ENCODE measurements around the gene NUAK2. TPM values are rescaled to one million over a fixed set of nuclear protein-coding genes. Genes with fewer than 3 reads are reported as not detected.

Gene NUAK2
- total RNA-seq, 1 donor from 2014 or later, result 3.3 TPM

- Mint-ChIP-seq H3K27me3 (ENCODE audit: low read depth) (no peaks in the 10 kb centered on the region), H3K9me3 (ENCODE audit: low read depth) (no peaks in the 10 kb centered on the region), H3K27ac (ENCODE audit: unreplicated experiment) (peak overlapping the region; percentile 12), H3K4me1 (ENCODE audit: low read depth) (peaks cover 67% of the 10 kb centered on the region), H3K4me3 (ENCODE audit: unreplicated experiment) (peak overlapping the region; percentile 26), H3K36me3 (ENCODE audit: low read depth) (peaks cover 2% of the 10 kb centered on the region)
- TF ChIP-seq CTCF (IDR thresholded peaks at IDR 0.05), result no peak
- DNase-seq (ENCODE audit: low spot score), result no peak
These were observed 3.1 kb downstream of the NUAK2 start for GRCh38 chr1:205318231-205318991.

GRCh38 chr1:205317311-205317917 is 4.1 kb downstream of the NUAK2 start:
- Mint-ChIP-seq H3K36me3 (ENCODE audit: low read depth) (peaks cover 2% of the 10 kb centered on the region), H3K9me3 (ENCODE audit: low read depth) (no peaks in the 10 kb centered on the region), H3K27ac (ENCODE audit: unreplicated experiment) (no peak overlapping the region), H3K4me3 (ENCODE audit: unreplicated experiment) (peak overlapping the region; percentile 31), H3K27me3 (ENCODE audit: low read depth) (no peaks in the 10 kb centered on the region), H3K4me1 (ENCODE audit: low read depth) (peaks cover 74% of the 10 kb centered on the region)
- no peak for DNase-seq (ENCODE audit: low spot score)
- TF ChIP-seq CTCF (IDR thresholded peaks at IDR 0.05), result peak; percentile 56

- no peak for DNase-seq (ENCODE audit: low spot score)
- Mint-ChIP-seq H3K27me3 (ENCODE audit: low read depth) (no peaks in the 10 kb centered on the region), H3K4me1 (ENCODE audit: low read depth) (peaks cover 69% of the 10 kb centered on the region), H3K4me3 (ENCODE audit: unreplicated experiment) (no peak overlapping the region), H3K9me3 (ENCODE audit: low read depth) (no peaks in the 10 kb centered on the region), H3K36me3 (ENCODE audit: low read depth) (peaks cover 2% of the 10 kb centered on the region), H3K27ac (ENCODE audit: unreplicated experiment) (peak overlapping the region; percentile 23)
- no peak for TF ChIP-seq CTCF (IDR thresholded peaks at IDR 0.05)
These were observed 5.4 kb downstream of the NUAK2 start for GRCh38 chr1:205316161-205316566.

GRCh38 chr1:205315008-205315618 is 6.4 kb downstream of the NUAK2 start:
- Mint-ChIP-seq H3K4me3 (ENCODE audit: unreplicated experiment) (no peak overlapping the region), H3K9me3 (ENCODE audit: low read depth) (no peaks in the 10 kb centered on the region), H3K36me3 (ENCODE audit: low read depth) (peaks cover 6% of the 10 kb centered on the region), H3K27me3 (ENCODE audit: low read depth) (no peaks in the 10 kb centered on the region), H3K4me1 (ENCODE audit: low read depth) (peaks cover 59% of the 10 kb centered on the region), H3K27ac (ENCODE audit: unreplicated experiment) (no peak overlapping the region)
- no peak for TF ChIP-seq CTCF (IDR thresholded peaks at IDR 0.05)
- DNase-seq (ENCODE audit: low spot score), result no peak

GRCh38 chr1:205313563-205314308 is 7.8 kb downstream of the NUAK2 start:
- peaks cover 45% of the 10 kb centered on the region for H3K4me1 Mint-ChIP-seq (ENCODE audit: low read depth)

More at GRCh38 chr1:205313563-205314308, 7.8 kb downstream of the NUAK2 start:
- no peak for TF ChIP-seq CTCF (IDR thresholded peaks at IDR 0.05)
- peak overlapping the region; percentile 40 for H3K4me3 Mint-ChIP-seq (ENCODE audit: unreplicated experiment)
- no peak for DNase-seq (ENCODE audit: low spot score)
- H3K9me3 Mint-ChIP-seq (ENCODE audit: low read depth), result no peaks in the 10 kb centered on the region
- H3K36me3 Mint-ChIP-seq (ENCODE audit: low read depth), result peaks cover 6% of the 10 kb centered on the region
- peak overlapping the region; percentile 63 for H3K27ac Mint-ChIP-seq (ENCODE audit: unreplicated experiment)
- no peaks in the 10 kb centered on the region for H3K27me3 Mint-ChIP-seq (ENCODE audit: low read depth)

Data from chondrocyte (in vitro differentiated cells).